ENCODE results near the gene P3H3.

Gene P3H3

GRCh38 chr12:6858799-6859198 is 30.6 kb downstream of the P3H3 start:
- Histone ChIP-seq H3F3A (ENCODE audit: low read depth) (no peaks in the 10 kb centered on the region), H3K4me3 (ENCODE audit: low read length, poor library complexity, severe bottlenecking) (no peak overlapping the region), H4K20me1 (ENCODE audit: insufficient read depth, low read length, poor library complexity, severe bottlenecking) (peaks cover 11% of the 10 kb centered on the region), H3K36me3 (ENCODE audit: insufficient read depth, low read length) (peaks cover 81% of the 10 kb centered on the region), H3K4me2 (ENCODE audit: low read depth, low read length, poor library complexity, severe bottlenecking) (no peak overlapping the region), H2AFZ (ENCODE audit: low read length) (no peak overlapping the region), H3K9me3 (ENCODE audit: insufficient read depth, low read depth, low read length) (no peaks in the 10 kb centered on the region), H3K79me2 (ENCODE audit: insufficient read depth, low read length) (peaks cover 20% of the 10 kb centered on the region), H3K27me3 (ENCODE audit: insufficient read depth, low read length, poor library complexity, severe bottlenecking) (no peaks in the 10 kb centered on the region), H3K9ac (ENCODE audit: low read depth, low read length, poor library complexity, severe bottlenecking) (no peak overlapping the region), H3K9me2 (replicated peaks; ENCODE audit: low read depth, low read length) (no peaks in the 10 kb centered on the region), H3K4me1 (ENCODE audit: insufficient read depth, low read length, poor library complexity, severe bottlenecking) (peaks cover 6% of the 10 kb centered on the region)
- TF ChIP-seq CTCF (conservative IDR thresholded peaks at IDR 0.05; ENCODE audit: low read length) (no peak), EZH2phosphoT487 (IDR thresholded peaks at IDR 0.05; ENCODE audit: borderline replicate concordance) (no peak)

DNA sequence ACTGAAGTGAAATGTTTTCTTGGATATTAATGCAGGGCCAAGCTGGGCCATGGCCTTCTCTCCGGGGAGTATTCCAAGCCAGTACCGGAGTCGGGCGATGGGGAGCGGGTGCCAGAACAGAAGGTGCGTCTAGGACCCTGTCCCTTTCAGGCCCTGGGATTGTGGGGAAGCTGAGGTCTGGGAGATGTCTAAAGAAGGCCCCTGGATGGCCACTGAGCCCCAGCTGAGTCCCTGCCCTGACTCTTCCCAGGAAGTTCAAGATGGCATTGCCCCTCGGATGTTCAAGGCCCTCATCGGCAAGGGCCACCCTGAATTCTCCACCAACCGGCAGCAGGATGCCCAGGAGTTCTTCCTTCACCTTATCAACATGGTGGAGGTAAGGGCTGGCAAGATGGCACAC is 31.9 kb downstream of the P3H3 start:
- Histone ChIP-seq H3K9me2 (replicated peaks; ENCODE audit: low read depth, low read length) (no peaks in the 10 kb centered on the region), H3K4me3 (ENCODE audit: low read length, poor library complexity, severe bottlenecking) (no peak overlapping the region), H3K9me3 (ENCODE audit: insufficient read depth, low read depth, low read length) (no peaks in the 10 kb centered on the region), H4K20me1 (ENCODE audit: insufficient read depth, low read length, poor library complexity, severe bottlenecking) (no peaks in the 10 kb centered on the region), H2AFZ (ENCODE audit: low read length) (no peak overlapping the region), H3K4me1 (ENCODE audit: insufficient read depth, low read length, poor library complexity, severe bottlenecking) (no peaks in the 10 kb centered on the region), H3K36me3 (ENCODE audit: insufficient read depth, low read length) (peaks cover 93% of the 10 kb centered on the region), H3F3A (ENCODE audit: low read depth) (no peaks in the 10 kb centered on the region), H3K9ac (ENCODE audit: low read depth, low read length, poor library complexity, severe bottlenecking) (no peak overlapping the region), H3K27me3 (ENCODE audit: insufficient read depth, low read length, poor library complexity, severe bottlenecking) (no peaks in the 10 kb centered on the region), H3K4me2 (ENCODE audit: low read depth, low read length, poor library complexity, severe bottlenecking) (no peak overlapping the region), H3K79me2 (ENCODE audit: insufficient read depth, low read length) (peaks cover 7% of the 10 kb centered on the region; the same call in 1 of the 2 replicates)
- no peak for TF ChIP-seq CTCF (conservative IDR thresholded peaks at IDR 0.05; ENCODE audit: low read length)
- no peak for TF ChIP-seq EZH2phosphoT487 (IDR thresholded peaks at IDR 0.05; ENCODE audit: borderline replicate concordance)

GRCh38 chr12:6860942-6861341 is 32.7 kb downstream of the P3H3 start:
- Histone ChIP-seq H3F3A (ENCODE audit: low read depth) (no peaks in the 10 kb centered on the region), H3K9ac (ENCODE audit: low read depth, low read length, poor library complexity, severe bottlenecking) (no peak overlapping the region), H3K79me2 (ENCODE audit: insufficient read depth, low read length) (no peaks in the 10 kb centered on the region; the same call in 1 of the 2 replicates), H3K9me3 (ENCODE audit: insufficient read depth, low read depth, low read length) (no peaks in the 10 kb centered on the region), H3K4me1 (ENCODE audit: insufficient read depth, low read length, poor library complexity, severe bottlenecking) (no peaks in the 10 kb centered on the region), H2AFZ (ENCODE audit: low read length) (no peak overlapping the region), H4K20me1 (ENCODE audit: insufficient read depth, low read length, poor library complexity, severe bottlenecking) (no peaks in the 10 kb centered on the region), H3K9me2 (replicated peaks; ENCODE audit: low read depth, low read length) (no peaks in the 10 kb centered on the region), H3K27me3 (ENCODE audit: insufficient read depth, low read length, poor library complexity, severe bottlenecking) (no peaks in the 10 kb centered on the region), H3K36me3 (ENCODE audit: insufficient read depth, low read length) (peaks cover 96% of the 10 kb centered on the region), H3K4me2 (ENCODE audit: low read depth, low read length, poor library complexity, severe bottlenecking) (no peak overlapping the region), H3K4me3 (ENCODE audit: low read length, poor library complexity, severe bottlenecking) (no peak overlapping the region)
- no peak for TF ChIP-seq EZH2phosphoT487 (IDR thresholded peaks at IDR 0.05; ENCODE audit: borderline replicate concordance)
- no peak for TF ChIP-seq CTCF (conservative IDR thresholded peaks at IDR 0.05; ENCODE audit: low read length)
